K562 (cell line): ENCODE results near the gene DAB1. TPM values are rescaled to one million over a fixed set of nuclear protein-coding genes. Genes with fewer than 3 reads are reported as not detected.

ENCODE experiments used
- ATAC-seq: fragments of 200-7000 bp; cut with Tn5 transposase; 3 replicates; pipeline ENCODE4 v1.9.1; 2020; ENCODE audit warnings: moderate library complexity
- BruUV-seq: library from RNA; stranded (reverse); fragments of 400-500 nt; replicated peaks from 2 replicates; lab custom pipeline; 2021; lab: Mats Ljungman, UMichigan
- CTCF ChIA-PET: fragments of 300-600 bp; formaldehyde crosslinking; extraction: SDS; loops from one replicate; lab custom pipeline; 2021; ENCODE audit warnings: low intra/inter-chr PET ratio; lab: Yijun Ruan, JAX
- POLR2A ChIA-PET: fragments of 300-600, 350-650 bp; sonication (Branson Sonifier 250); formaldehyde crosslinking; extraction: SDS; loops from one replicate; lab custom pipeline; 2021; ENCODE audit warnings: antibody characterized with exemption, inconsistent platforms; lab: Yijun Ruan, JAX
- DNase-seq, 4 experiments: peaks; one replicate each; pipeline versions ENCODE4 v3.0.0 to v3.0.0-alpha.2; 2011 to 2018; ENCODE audit warnings: low spot score in 3 of 4, mixed read lengths in 3 of 4; ENCODE audit errors: extremely low read depth in 1 of 4
- FAIRE-seq: peaks from 2 replicates; lab custom pipeline; 2011; peaks lifted over from hg19 to GRCh38; lab: Jason Lieb, UNC
- H2AFZ ChIP-seq: 2 replicates; pipeline ENCODE4 v1.6.0; 2011; ENCODE audit warnings: low read depth, low read length, control low read depth, inconsistent platforms
- H3K27ac ChIP-seq: fragments of 200-600 bp; 3 replicates; pipeline ENCODE4 v1.8.0; 2011; ENCODE audit warnings: low read depth, mild to moderate bottlenecking, control low read depth, inconsistent platforms, low read length, moderate library complexity, mixed read lengths; ENCODE audit errors: extremely low read depth
- H3K27me3 ChIP-seq, 2 experiments: fragments of 300-600 bp in 1 of 2; 2 replicates in 1 of 2; 3 replicates in 1 of 2; pipeline versions ENCODE4 v1.6.0 to v1.8.0; 2011; ENCODE audit warnings: inconsistent platforms in 2 of 2, low read length in 2 of 2, mild to moderate bottlenecking in 1 of 2, mixed read lengths in 1 of 2, moderate library complexity in 1 of 2; ENCODE audit not compliant: control insufficient read depth in 2 of 2, insufficient read depth in 2 of 2
- H3K36me3 ChIP-seq: fragments of 300-600 bp; 3 replicates; pipeline ENCODE4 v1.8.0; 2011; ENCODE audit warnings: mild to moderate bottlenecking, low read length, inconsistent platforms; ENCODE audit not compliant: control insufficient read depth, insufficient read depth
- H3K4me1 ChIP-seq, 2 experiments: fragments of 200-600 bp in 1 of 2; replicated peaks in 1 of 2; 2 replicates in 1 of 2; 3 replicates in 1 of 2; pipeline versions ENCODE4 v1.5.1 to v1.8.0; 2011; ENCODE audit warnings: inconsistent platforms in 2 of 2, low read length in 2 of 2, mild to moderate bottlenecking in 1 of 2, mixed read lengths in 1 of 2, moderate library complexity in 1 of 2; ENCODE audit not compliant: control insufficient read depth in 2 of 2, insufficient read depth in 2 of 2
- H3K4me2 ChIP-seq: 2 replicates; pipeline ENCODE4 v1.6.1; 2011; ENCODE audit warnings: low read length, control low read depth, inconsistent platforms, mixed read lengths; ENCODE audit not compliant: insufficient read depth
- H3K4me3 ChIP-seq: fragments of 200-600 bp; sonication (generic), shearing (Covaris generic); 2 replicates; pipeline ENCODE4 v1.5.1; 2016; ENCODE audit warnings: control low read depth, inconsistent platforms
- H3K79me2 ChIP-seq: fragments of 200-600 bp; 3 replicates; pipeline ENCODE4 v1.8.0; 2011; ENCODE audit warnings: low read length, inconsistent platforms; ENCODE audit not compliant: control insufficient read depth, insufficient read depth
- H3K9ac ChIP-seq, 2 experiments: 2 replicates each; pipeline versions ENCODE4 v1.6.0 to v1.6.1; 2011; ENCODE audit warnings: low read depth in 2 of 2, low read length in 2 of 2, control low read depth in 1 of 2, inconsistent platforms in 1 of 2, mild to moderate bottlenecking in 1 of 2, mixed read lengths in 1 of 2; ENCODE audit not compliant: insufficient read depth in 1 of 2
- H3K9me1 ChIP-seq: one replicate; pipeline ENCODE4 v1.6.0; 2011; ENCODE audit warnings: inconsistent platforms, mild to moderate bottlenecking, low read length, moderate library complexity; ENCODE audit not compliant: control insufficient read depth, insufficient read depth
- H3K9me3 ChIP-seq: replicated peaks from 2 replicates; pipeline ENCODE4 v1.5.1; 2011; ENCODE audit warnings: low read depth, low read length, inconsistent platforms; ENCODE audit not compliant: control insufficient read depth, insufficient read depth
- H4K20me1 ChIP-seq: replicated peaks from 2 replicates; pipeline ENCODE4 v1.6.1; 2011; ENCODE audit warnings: low read length, inconsistent platforms, mixed read lengths; ENCODE audit not compliant: control insufficient read depth, insufficient read depth
- CREM ChIP-seq: IDR thresholded peaks from 2 replicates; pipeline ENCODE4 v1.6.1; 2014; ENCODE audit warnings: antibody characterized with exemption, low read depth
- EHMT2 ChIP-seq: fragments of 450-650 bp; IDR thresholded peaks from 2 replicates; pipeline ENCODE4 v1.6.1; 2018; ENCODE audit warnings: antibody characterized with exemption
- GMEB1 ChIP-seq: fragments of 250-450 bp; sonication (Bioruptor Pico); IDR thresholded peaks from 2 replicates; pipeline ENCODE4 v1.4.0; 2020; ENCODE audit warnings: mild to moderate bottlenecking
- KLF1 ChIP-seq: fragments of 450-650 bp; IDR thresholded peaks from 2 replicates; pipeline ENCODE4 v1.6.1; 2016; ENCODE audit warnings: missing genetic modification characterization, missing compliant biosample characterization
- MEF2D ChIP-seq: conservative IDR thresholded peaks from 2 replicates; pipeline ENCODE4 v1.6.1; 2016; ENCODE audit warnings: low read depth, missing genetic modification characterization, missing compliant biosample characterization
- NELFE ChIP-seq: IDR thresholded peaks from 2 replicates; pipeline ENCODE4 v1.6.1; 2011; ENCODE audit warnings: mild to moderate bottlenecking; ENCODE audit not compliant: insufficient read depth, insufficient read length
- RB1 ChIP-seq: fragments of 450-650 bp; IDR thresholded peaks from 2 replicates; pipeline ENCODE4 v1.6.1; 2017; ENCODE audit warnings: low read depth, mild to moderate bottlenecking
- RBM34 ChIP-seq: fragments of 200-400 bp; formaldehyde crosslinking; IDR thresholded peaks from 2 replicates; pipeline ENCODE4 v1.6.1; 2018; ENCODE audit warnings: low read length, borderline replicate concordance; ENCODE audit not compliant: insufficient read depth
- SRF ChIP-seq, 2 experiments: fragments of 250-450, 450-650 bp in 1 of 2; sonication (Bioruptor Pico) in 1 of 2; sonication (generic) in 1 of 2; formaldehyde crosslinking; IDR thresholded peaks; 2 replicates each; pipeline versions ENCODE4 v1.5.0 to v1.5.1; 2020 to 2022; ENCODE audit warnings: mild to moderate bottlenecking in 1 of 2, missing genetic modification reagents in 1 of 2
- ZNF175 ChIP-seq: fragments of 200-800 bp; sonication (Bioruptor generic); IDR thresholded peaks from 2 replicates; pipeline ENCODE4 v1.6.1; 2016; ENCODE audit warnings: low read depth, mild to moderate bottlenecking, missing genetic modification characterization, missing compliant biosample characterization
- WGBS: fragments of 100-300 bp; shearing (Covaris generic); methylation state at CpG from one replicate; pipeline ENCODE4 v1.1.6; 2016; ENCODE audit warnings: low coverage, mixed read lengths; ENCODE audit not compliant: insufficient coverage; ENCODE audit errors: missing lambda C conversion rate; 5-methylcytosine and 5-hydroxymethylcytosine counted together
- in situ Hi-C: fragments of 300-500 bp; cut with MboI; formaldehyde crosslinking; loops from 4 replicates; pipeline ENCODE4 v1.15.0; 2018; ENCODE audit warnings: inconsistent platforms, mixed read lengths
- intact Hi-C: fragments of 100-400 bp; cut with micrococcal nuclease; formaldehyde crosslinking; loops from 2 replicates; pipeline ENCODE4 v1.14.2; 2022
- polyA plus RNA-seq, 8 experiments: library from polyadenylated mRNA; depleted of rRNA in 4 of 8; stranded (reverse) in 5 of 8; unstranded in 3 of 8; fragments of >200 nt; fragmentation: Nextera tagmentation in 2 of 8; fragmentation: Illumina TruSeq in 1 of 8; extraction: Ambion mirVana in 2 of 8; extraction: Trizol in 1 of 8; gene quantifications; 2 replicates each; pipeline versions ENCODE4 v1.2.1 to v1.2.3, GENCODE V29; 2011 to 2014; ENCODE audit warnings: inconsistent platforms in 1 of 8, missing spikeins in 1 of 8
- total RNA-seq, 7 experiments: library from RNA; depleted of rRNA in 6 of 7; stranded (reverse); fragments of >200 nt in 6 of 7; fragmentation: Illumina TruSeq in 2 of 7; extraction: Trizol in 2 of 7; gene quantifications; 2 replicates each; pipeline versions ENCODE4 v1.2.1 to v1.2.3, GENCODE V29; 2011 to 2021; ENCODE audit warnings: low replicate concordance in 1 of 7

The DAB1 gene
- total and polyA plus RNA-seq, 9 of the 15 experiments (the other 6 are each of a cell fraction or from before 2014, with no cell fraction given) = not detected

GRCh38 chr1:57067863-57068262 is 356.0 kb downstream of the DAB1 start:
- Histone ChIP-seq H3K79me2 (no peaks in the 10 kb centered on the region), H3K9me1 (no peaks in the 10 kb centered on the region), H3K4me1 (no peaks in the 10 kb centered on the region), H4K20me1 (no peaks in the 10 kb centered on the region; the same call in 1 of the 2 replicates), H3K4me3 (no peak overlapping the region), H3K4me2 (no peak overlapping the region), H3K36me3 (no peaks in the 10 kb centered on the region), H3K9me3 (no peaks in the 10 kb centered on the region), H3K27ac (no peak overlapping the region), H3K9ac (no peak overlapping the region), H2AFZ (no peak overlapping the region), H3K27me3 (peaks cover 0 to 3% of the 10 kb centered on the region in 2 experiments; a peak in 3 of 5 replicates)
- in situ Hi-C loops = no loop called here
- ATAC-seq = no peak
- intact Hi-C loops = no loop called here
- FAIRE-seq = no peak
- no peak for DNase-seq
- BruUV-seq = no TSS peak
- TF ChIP-seq KLF1 (no peak), CREM (no peak), RB1 (no peak), EHMT2 (no peak), RBM34 (no peak)
- POLR2A ChIA-PET = no interaction called here
- CTCF ChIA-PET = no interaction called here
- 0% methylated on average over 3 of the region's 3 CpGs for WGBS

- H3K27me3 ChIP-seq = peaks cover 0 to 3% of the 10 kb centered on the region in 2 experiments; a peak in 3 of 5 replicates
- ChIA-PET POLR2A (interaction anchor here (0.5 kb wide), 1 partner anchor 221 kb away, joined by 4 read pairs; no protein-coding TSS in a partner anchor), CTCF (no interaction called here)
- no peaks in the 10 kb centered on the region for H4K20me1 ChIP-seq
- in situ Hi-C loops (no loop called here), intact Hi-C loops (no loop called here)
- H3K4me2 ChIP-seq = no peak overlapping the region
- TF ChIP-seq ZNF175 (no peak), GMEB1 (no peak), MEF2D (tag) (no peak), SRF (CRISPR knock-in tag; IDR thresholded peaks at IDR 0.05) (peak in 1 of 2 experiments; percentile 41; a peak in 1 of 4 replicates), NELFE (no peak)
- no peaks in the 10 kb centered on the region for H3K9me3 ChIP-seq
- H3K9ac ChIP-seq = no peak overlapping the region
- H3K79me2 ChIP-seq = no peaks in the 10 kb centered on the region
- no peaks in the 10 kb centered on the region for H3K9me1 ChIP-seq
- FAIRE-seq (no peak), DNase-seq (no peak), ATAC-seq (no peak)
- H3K27ac ChIP-seq = no peak overlapping the region
- no peak overlapping the region for H3K4me3 ChIP-seq
- no peaks in the 10 kb centered on the region for H3K36me3 ChIP-seq
- 1% methylated on average over 4 of the region's 4 CpGs for WGBS
- no peak overlapping the region for H2AFZ ChIP-seq
- no TSS peak for BruUV-seq
- H3K4me1 ChIP-seq = no peaks in the 10 kb centered on the region
These were observed 356.8 kb downstream of the DAB1 start for GRCh38 chr1:57066980-57067610.
